Hepatic stellate cell (primary cell): ENCODE measurements around the gene PDSS2.
"Not testable (repeated sequence)": the region's sequence is repeated elsewhere in the genome, so short reads cannot be mapped to it uniquely, and the experiment has no call there.

ENCODE experiments used
- DNase-seq: peaks from one replicate; pipeline ENCODE4 v3.0.0; 2011; ENCODE audit warnings: low spot score

PDSS2 gene

GRCh38 chr6:107321793-107322192, 137.6 kb downstream of the PDSS2 start:
- DNase-seq: no peak

GRCh38 chr6:107319906-107320530, 139.3 kb downstream of the PDSS2 start:
- DNase-seq: no peak

DNA sequence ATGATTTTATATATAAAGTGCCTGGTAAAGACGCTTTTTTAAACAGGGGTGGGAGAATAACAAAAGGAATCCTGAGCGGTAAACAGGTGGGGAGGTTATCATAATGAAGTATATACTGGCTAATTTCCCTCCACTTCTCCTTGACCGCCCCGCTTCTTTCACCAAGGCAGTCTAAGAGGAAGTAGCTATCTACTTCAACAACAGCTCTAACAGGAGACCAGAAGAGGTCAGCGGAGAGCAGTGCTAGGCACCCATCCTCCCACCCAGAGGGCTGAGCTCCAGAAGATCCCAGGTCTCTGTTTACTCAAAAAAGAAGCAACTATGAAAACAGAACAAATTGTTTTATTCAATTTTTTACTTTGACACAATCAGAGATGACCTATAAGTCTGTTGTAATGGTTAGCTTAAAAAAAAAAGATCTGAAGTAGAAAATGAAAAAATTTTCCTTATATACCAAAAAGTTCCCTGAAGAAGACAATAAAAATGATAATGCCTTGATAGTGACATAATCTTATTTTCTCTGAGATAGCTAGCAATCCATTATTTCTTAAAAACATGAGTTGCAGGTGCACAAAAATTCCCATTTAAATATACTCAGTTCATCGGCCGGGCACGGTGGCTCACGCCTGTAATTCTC, 141.1 kb downstream of the PDSS2 start:
- peak; percentile 47 for DNase-seq

DNA sequence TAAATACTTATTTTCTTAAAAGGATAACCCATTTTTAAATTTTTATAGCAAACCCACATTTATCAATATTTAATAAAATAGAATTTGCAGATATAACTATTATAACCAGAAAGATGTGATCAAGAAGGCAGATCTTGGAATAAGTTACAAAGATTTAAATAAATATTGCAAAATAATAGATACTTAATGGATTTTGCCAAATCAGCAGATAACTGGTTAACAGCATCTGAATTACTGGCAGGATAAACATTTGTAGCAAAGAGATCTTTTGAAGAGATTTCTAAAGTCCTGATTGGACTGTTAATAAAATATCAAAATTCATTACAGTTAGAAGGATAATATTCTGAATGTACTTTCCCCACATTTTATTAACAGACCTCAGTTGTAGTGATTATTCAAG, 144.2 kb downstream of the PDSS2 start:
- no peak for DNase-seq

DNA sequence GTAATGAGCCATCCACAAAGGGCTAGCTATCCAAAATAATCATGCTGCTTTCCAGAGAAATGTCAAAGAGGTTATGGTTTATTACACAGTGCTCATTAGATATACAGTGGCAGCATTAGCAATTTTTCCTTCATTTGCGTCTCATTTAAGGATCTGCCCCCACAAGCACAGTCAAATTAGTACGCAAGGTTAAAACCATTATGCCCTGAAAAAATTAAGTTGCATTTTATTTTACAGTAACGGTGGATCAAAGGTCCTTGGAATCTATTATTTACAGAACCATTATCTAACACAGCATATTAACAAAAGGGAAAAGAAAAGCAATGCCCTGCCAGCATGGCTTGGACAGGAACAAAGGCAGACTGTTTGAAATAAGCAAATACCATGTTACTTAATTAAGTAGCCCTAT, 144.8 kb downstream of the PDSS2 start:
- no peak for DNase-seq

DNA sequence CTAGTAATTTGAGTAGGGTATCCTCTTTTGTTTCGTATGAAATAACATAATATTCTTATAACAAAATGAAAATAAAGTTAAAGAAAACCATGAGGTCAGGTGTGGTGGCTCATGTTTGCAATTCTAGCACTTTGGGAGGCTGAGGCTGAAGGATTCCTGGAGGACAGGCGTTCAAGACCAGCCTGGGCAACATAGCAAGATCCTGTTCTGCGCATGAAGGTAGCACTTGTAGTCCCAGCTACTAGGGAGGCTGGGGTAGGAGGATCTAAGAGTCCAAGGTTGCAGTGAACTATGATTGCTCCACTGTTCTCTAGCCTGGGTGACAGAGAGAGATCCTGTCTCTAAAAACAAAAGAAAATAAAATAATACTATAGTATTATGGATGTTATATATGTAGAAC, 145.6 kb downstream of the PDSS2 start:
- no peak for DNase-seq

GRCh38 chr6:107310362-107310761, 149.0 kb downstream of the PDSS2 start:
- no peak for DNase-seq

DNA sequence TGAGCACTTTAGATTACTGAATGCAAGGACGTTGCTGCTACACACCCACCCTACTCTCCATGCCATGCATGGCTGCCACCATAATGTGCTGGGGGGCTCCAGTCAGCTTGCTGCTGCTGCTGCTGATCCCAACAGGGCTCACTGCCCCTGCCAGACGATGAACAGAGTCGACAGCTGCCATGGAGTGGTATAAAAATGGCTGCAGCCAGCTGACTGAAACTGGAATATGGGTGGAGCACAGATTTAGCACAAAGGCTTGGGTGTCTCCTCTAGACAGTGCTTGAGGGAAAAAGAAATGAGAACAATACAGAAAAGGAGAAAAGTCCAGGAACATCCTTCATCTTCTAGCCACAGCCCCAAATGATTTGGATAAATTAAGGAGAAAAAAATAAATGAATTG, 150.7 kb downstream of the PDSS2 start:
- DNase-seq: no peak

GRCh38 chr6:107305994-107306393, 153.4 kb downstream of the PDSS2 start:
- DNase-seq: not testable (repeated sequence)

DNA sequence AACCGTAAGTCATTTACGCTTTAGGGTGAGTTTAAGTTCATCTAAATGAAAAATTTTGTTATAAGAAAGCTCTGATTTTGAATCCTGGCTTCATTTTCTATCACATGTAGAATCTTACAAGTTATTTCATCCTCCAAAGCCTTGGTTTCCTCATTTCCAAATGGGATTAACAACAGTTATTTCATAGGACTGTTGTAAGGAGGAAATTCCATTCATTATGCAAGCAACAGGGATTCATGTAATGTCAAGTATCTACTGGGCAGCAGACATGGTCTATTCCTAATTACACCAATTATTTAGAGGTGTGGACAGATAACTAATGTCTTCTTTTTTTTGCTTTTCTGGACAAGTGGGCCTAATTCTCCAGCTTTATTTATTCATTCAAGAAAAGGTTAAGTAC, 154.0 kb downstream of the PDSS2 start:
- no peak for DNase-seq

- no peak for DNase-seq
Observed at GRCh38 chr6:107304421-107305025, 154.8 kb downstream of the PDSS2 start.

DNA sequence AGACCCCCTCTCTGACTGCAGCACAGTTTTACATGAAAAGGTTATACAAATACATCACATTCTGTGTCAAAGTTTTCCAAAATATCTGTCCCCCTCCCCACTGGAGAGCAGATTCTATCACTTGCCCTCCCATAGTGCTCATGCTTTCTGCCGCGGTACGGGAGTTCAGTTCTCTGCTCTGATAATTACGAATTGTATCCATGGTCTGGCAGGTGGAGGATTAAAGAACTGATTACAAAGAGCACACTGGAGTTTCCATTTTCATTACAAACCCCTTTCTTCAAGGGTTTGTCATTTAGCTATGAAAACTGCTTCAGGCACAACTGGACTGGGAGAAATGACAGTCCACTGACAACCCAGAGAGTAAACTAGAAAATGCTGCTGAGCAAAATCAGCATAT, 166.0 kb downstream of the PDSS2 start:
- DNase-seq: no peak

DNA sequence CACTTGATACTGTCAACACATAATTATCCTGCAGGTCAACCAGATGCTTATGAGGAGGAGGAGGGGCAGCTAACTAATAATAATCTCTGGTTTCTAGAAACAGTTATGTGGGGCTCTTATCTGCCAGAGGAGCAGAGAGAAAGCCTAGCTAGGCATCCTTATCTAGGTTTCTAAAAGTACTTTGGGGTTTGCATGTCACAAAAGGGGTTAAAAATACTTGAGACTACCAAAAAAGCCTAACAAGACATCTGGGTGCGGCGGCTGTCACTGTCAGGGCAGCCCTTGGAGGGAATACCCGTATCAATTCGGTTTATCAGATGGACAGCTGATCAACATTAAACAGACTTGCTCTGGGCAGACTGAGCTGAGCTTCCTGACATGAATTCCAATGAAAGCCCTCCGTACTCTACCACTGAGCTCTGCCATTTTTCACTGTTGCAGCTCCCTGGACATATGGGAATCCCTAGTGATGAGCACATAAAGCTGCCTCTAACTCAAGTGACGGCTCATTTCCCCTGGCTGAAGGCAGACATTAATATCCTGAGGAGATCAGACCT, 166.6 kb downstream of the PDSS2 start:
- DNase-seq: no peak

DNA sequence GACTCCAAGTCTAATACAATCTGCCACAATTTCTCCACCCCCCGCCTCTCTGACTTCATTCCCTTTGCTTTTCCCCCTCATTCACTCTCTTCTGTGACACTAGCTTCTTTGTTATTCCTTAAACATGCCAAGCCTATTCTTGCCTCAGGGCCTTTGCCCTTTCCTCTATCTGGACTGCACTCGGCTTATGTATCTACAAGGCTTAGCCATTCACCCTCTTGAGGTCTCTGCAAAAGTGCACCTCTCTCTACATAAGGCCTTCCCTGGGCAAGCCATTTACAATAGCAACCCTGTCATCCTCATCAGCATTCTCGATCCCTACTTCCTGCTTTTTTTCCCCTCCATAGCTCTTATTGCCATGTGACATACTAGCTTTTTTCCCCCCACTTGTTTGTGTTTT, 168.9 kb downstream of the PDSS2 start:
- DNase-seq: no peak

GRCh38 chr6:107289258-107289657, 170.1 kb downstream of the PDSS2 start:
- DNase-seq: not testable (repeated sequence)

DNA sequence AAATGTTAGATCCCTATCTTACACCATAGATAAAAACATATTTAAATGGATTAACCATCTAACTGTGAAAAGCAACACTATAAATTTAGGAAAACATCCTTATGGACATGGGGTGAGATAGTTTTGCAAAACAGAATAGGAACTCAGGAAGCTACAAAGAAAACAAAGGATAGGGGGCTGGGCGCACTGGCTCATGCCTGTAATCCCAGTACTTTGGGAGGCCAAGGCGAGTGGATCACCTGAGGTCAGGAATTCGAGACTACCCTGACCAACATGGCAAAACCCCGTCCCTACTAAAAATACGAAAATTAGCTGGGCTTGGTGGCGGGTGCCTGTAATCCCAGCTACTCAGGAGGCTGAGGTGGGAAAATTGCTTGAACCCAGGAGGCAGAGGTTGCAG, 173.7 kb downstream of the PDSS2 start:
- not testable (repeated sequence) for DNase-seq

DNA sequence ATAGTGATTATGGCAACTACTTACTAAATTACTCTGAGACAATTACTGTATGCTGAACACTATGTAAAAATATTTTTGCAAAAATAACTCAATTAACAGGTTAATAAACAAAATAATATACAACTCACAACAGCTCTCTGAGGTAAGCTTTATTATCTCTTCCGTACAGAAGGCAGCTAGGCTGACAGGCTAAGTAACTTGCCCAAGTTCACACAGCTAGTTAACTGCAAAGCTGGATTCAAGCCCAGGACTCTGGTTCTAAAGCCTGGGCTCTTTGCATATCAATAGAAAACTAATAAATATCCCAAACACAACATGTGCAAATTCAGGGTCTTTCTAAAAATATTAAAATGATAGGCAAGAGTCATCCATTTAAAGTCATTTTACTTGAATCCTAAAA, 174.6 kb downstream of the PDSS2 start:
- no peak for DNase-seq

- no peak for DNase-seq
Observed at GRCh38 chr6:107280791-107281190, 178.6 kb downstream of the PDSS2 start.

DNA sequence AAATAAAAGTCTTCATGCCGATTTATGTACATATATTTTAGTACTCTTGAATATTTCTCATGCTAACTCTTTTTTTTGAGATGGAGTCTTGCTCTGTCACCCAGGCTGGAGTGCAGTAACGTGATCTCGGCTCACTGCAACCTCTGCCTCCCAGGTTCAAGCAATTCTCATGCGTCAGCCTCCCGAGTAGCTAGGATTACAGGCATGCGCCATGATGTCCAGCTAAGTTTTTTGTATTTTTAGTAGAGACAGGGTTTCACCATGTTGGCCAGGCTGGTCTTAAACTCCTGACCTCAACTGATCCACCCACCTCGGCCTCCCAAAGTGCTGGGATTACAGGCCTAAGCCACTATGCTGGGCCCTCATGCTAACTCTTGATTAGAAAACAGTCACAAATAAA, 179.4 kb downstream of the PDSS2 start:
- DNase-seq: not testable (repeated sequence)

DNA sequence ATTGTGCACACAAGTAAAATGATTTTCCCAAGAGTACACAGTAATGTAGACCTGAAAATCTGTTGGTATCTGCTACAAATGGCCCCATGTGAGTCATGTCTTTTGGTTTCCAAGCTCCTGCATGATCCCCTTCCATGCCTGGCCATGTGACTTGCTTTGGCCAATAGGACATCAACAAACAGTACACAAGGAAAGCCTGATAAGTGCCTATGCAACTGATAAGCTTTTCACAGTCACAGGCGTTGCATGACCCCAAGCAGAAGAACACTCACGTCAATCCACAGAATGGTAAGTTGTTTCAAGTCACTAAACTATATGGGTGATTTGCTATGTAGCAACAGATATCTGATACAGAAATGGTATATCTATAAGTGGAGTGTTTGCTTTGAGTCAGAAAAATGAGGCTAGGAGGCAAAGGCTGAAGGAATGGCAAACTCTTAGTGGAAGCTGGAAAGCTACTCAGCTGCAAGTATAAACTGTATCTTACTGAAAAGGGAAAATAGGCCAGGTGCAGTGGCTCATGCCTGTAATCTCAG, 184.0 kb downstream of the PDSS2 start:
- DNase-seq: no peak

- DNase-seq: no peak
Observed at GRCh38 chr6:107274288-107274687, 185.1 kb downstream of the PDSS2 start.

GRCh38 chr6:107272246-107272645, 187.1 kb downstream of the PDSS2 start:
- no peak for DNase-seq

GRCh38 chr6:107271208-107271790, 188.1 kb downstream of the PDSS2 start:
- DNase-seq: no peak
